HG03039 (cell line): ENCODE data around the gene LFNG.

ENCODE experiments used
- ATAC-seq: cut with Tn5 transposase; IDR thresholded peaks from one replicate; pipeline ENCODE4 v1.9.1; 2021; ENCODE audit warnings: mild to moderate bottlenecking, moderate library complexity; ENCODE audit not compliant: unreplicated experiment

Gene LFNG

DNA sequence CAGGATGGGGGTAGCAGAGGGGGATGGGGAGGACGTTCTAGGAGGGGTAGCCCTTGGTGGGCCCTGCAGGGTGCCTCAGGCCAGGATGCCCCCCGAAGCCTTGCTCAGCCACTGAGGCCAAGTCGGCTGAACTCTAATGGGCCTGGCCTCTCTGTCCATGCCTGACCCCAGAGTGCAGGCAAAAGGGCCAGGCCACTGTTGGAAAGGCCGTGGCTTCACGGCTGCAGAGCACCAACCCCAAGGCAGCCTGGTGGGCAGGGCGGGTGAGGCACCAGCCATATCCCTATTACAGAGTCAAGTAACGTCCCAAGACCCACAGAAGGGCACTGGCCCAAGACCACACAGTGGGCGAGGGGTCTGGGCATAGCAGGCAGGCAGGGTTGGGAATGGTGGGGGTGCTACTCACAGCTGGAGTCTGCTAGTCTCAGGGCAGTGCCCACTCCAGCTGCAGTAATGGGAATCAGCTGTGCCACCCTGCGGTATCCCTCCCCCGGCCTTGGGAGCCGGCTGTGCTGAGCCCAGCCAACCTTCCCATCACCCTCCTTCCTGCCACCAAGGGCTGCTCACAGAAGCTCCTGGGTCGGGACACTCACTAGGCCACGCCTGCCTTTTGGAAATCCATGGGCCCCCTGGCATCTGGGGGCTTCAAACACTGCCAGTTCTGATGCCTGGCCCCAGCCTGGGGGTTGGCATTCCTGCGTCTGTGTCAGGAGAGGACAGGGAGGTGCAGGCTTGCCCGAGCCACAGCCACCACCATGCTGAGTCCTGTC lies 4.0 kb upstream of the LFNG start:
- ATAC-seq, result no peak

DNA sequence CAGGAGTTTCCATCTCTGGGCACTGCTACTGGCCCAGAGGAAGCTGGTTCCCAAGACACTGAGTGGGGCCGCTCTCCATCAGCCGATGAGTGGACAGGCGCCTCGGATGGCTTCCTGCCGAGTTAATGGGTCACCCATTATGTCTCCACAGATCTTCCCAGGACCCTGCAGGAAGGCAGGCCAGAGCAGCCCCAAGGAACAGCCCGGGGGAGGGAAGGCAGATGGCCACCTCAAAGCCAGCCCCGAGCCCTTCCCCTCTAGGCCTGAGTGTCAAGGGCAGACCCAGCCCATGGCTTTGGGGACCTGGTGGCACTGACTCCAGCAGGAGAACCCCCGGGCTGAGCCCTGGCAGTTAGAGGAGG lies 3.4 kb upstream of the LFNG start:
- no peak for ATAC-seq

DNA sequence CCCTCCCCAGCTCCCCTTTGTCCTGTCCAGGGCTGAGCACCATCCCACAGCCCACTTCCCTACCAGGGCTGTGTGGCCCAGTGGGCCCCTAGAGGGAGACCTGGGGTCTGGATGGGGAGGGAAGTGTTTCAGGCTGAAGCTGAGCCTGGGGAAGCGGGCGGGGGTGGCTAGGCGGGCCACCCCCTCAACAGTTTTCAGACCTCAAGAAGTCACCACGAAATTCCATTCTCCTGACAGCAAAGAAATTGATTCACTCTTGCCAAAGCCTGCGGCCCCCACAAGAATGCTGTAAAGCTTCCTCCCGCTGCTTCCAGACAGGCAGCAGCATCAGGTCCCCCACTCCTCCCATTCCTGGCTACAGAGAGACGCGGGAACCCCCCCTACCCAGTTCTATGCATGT lies 2.5 kb upstream of the LFNG start:
- ATAC-seq, result no peak

DNA sequence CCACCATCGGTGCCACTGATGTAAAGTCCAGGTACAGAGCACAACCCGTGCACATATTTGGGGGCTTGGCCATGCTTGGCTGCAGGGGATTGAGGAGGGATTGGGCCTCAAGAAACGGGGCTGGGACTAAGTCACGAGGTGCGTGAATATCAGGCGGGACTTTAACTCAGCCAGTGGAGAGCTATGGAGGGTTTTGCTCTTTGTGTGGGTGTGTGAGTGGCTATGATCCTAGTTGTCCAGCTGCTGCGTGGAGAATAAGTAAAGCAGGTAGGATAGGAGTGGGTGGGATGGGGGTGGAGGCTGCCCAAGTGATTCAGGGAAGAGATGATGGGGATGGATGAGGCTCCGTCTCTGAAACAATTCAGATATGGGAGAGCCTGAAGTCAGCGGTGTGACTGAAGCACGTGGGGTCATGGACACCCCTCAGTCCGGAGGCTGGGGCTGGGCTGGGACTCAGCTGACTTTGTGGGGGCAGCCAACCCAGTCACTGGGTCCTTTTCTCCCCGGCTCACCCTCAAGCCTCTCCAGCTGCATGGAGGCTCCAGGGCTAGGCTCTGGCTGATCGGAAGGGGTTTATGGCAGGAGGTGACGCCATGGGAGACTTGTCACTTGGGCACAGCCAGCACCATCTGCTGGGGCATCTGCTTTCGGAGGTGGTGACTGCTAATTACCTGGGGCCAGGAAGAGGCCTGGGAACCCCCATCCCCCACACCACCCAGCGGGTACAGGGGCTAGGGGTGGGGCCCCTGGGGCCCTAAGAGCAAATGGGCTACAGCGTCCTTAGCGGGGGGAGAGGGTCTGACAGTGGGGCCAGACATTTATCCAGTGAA lies 1.7 kb upstream of the LFNG start:
- no peak for ATAC-seq

DNA sequence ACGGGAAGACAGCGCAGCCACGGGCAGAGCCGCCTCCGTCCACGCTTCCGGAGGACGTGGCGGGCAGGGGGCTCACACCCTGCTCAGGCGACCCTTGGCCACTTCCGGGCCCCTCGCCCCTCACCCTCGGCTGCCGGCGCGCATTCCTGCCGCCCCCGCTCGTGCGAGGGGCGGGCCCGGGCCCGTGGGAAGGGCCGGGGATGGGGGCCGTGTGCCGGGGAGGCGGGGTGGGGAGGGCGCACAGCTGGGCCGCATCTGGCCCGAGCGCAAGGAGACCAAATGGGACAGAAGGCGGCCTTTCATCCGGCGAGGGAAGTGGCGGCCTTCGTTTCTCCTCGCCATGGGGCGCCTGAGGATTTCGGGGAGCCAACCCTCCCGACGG lies 846 bp upstream of the LFNG start:
- no peak for ATAC-seq

DNA sequence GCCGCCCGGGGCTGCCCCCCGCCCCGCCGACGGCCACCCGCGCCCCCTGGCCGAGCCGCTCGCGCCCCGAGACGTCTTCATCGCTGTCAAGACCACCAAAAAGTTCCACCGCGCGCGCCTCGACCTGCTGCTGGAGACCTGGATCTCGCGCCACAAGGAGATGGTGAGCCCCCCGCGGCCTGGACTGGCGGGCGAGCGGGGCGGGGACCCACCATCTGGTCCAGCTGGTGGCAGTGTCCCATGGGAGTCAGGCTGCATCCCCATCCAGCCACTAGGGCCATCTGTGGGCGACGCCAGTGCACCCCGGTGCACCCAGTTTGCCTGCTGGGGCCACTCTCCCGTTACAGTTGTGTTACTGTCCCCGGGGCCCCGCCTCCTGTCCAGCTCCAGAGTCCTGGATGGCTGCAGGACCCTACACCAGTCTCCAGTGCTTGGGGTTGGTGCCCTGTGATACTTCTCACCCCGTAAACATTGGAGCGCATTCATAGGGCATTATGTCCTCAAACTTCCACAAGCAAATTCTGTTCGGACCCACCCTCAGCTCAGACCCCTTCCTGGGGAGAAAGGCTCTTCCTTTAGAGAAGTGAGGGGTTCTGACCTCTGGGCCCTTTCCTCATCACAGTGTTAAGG lies 672 bp downstream of the LFNG start:
- ATAC-seq, result no peak

DNA sequence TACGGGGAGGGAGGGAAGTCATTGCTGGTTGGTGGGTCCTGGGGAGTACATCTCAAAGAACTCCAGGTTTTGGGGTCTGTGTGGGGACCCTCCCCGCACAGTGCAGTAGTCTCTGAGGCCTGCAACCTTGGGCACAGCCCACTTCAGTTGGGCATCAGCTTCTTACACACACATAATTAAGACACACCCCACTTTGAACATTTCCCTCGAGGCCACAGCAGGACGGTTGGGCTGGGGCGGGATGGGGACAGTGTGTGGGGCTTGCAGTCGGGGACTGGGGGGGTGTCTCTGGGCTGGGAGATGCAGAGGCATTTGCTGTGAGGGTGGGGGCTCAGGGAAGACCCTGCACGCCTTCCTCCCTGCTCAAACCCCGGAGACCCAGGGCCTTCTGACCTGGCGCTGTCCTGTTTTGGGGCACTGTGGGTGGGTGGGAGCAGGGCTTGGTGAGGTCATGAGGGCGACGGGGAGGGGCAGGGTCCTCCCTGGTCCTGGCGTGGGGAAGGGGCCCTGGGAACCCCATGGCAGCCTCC lies 1.3 kb downstream of the LFNG start:
- no peak for ATAC-seq

DNA sequence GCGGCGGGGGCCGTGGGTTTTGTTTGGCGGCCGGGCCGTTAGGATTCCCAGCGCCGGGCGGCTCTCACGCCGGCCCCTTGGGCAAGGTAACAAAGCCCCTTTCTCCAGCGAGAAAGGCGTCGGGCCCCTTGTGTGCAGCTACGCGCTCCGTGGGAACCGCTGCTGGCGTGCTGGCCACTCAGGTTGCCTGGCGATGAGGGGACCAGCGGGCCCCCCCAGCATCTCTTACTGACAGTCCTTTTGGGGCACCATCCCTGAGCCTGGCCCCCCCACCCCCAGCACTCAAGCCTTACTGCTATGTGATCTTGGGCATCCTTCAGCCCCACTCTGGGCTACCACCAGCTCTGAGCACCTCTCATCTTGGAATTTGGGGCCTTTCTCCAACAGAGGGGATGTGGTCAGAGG lies 1.8 kb downstream of the LFNG start:
- no peak for ATAC-seq

DNA sequence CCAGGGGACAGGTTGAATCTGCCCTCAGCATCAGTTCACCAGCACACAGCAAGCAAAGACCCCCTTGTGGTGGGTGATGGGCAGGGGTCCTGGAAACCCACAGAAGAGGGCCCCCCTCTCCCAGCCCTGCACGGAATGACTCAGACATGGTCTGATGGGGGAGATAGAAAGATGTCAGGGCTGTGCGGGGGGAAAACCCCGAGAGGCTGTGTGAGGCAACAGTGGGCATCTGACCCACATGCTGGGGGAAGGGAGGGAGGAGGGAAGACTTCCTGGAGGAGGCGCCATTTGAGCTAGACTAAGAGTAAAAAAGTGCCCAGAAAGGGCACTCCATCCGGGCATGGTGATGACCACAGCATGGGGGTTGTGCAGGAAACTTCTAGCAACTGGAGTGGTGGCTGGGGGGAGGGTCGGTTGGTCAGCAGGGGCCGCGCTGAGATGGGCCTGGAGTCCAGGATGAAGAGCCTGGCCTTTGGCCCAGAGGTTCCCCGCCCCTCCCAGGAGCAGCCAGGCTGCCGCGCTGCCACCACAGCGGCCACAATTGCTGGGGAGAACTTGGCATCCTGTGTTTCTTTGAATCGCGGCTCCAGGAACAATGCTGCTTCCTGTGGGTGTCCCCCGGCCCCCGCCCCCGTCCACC lies 2.5 kb downstream of the LFNG start:
- ATAC-seq, result no peak

DNA sequence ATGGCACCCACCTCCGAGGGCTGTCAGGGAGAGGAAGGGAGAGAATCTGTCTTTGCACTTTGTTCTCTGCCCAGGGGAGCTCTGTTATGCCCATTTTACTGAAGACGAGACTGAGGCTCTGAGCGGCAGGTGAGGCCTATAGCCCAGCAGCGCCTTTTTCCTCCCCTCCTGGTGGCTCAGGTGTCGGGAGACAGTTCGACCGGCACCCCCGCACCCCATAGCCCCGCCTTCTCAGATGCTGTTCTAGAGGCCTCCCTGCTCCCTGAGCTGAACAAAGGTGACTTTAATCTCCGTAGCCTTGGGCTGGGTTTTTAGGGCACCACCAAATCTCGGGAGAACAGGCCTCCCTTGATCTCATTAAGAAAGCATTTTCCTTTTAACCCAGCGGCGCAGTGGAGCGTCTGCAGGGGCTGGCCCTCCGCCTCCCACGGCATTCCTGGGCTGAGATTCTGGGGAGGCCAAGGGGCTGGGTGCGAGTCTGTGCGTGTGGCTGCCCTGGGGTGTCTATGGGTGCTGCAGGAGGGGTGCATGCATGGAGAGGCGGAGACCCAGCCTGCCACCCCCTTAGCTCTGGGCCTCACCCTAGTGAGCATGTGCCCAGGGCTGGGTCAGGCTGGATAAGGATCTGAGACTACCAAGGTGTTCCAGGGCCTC lies 3.3 kb downstream of the LFNG start:
- no peak for ATAC-seq

DNA sequence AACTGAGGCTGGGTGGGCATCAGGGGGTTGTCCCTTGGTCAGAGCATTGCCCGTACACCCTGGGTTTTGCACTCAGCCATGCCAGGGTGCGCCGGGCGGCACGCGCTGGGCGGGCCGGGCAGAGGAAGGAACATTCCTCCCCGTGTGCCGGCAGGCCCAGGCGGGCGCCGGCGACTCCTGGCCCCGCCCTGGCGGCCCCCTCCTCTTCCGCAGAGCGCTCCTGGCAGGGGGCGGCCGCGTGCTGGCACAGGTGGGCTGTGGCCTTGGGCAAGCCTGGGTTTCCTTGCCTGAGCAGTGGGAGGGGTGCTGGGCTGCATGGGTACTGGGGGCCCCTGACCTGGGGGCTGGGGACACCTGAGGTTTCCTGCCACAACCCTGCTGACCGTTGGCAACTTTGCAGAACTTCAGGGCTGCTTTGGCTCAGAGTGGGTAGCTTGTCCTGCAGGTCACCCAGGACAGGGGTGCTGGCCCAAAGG lies 3.9 kb downstream of the LFNG start:
- ATAC-seq, result no peak

DNA sequence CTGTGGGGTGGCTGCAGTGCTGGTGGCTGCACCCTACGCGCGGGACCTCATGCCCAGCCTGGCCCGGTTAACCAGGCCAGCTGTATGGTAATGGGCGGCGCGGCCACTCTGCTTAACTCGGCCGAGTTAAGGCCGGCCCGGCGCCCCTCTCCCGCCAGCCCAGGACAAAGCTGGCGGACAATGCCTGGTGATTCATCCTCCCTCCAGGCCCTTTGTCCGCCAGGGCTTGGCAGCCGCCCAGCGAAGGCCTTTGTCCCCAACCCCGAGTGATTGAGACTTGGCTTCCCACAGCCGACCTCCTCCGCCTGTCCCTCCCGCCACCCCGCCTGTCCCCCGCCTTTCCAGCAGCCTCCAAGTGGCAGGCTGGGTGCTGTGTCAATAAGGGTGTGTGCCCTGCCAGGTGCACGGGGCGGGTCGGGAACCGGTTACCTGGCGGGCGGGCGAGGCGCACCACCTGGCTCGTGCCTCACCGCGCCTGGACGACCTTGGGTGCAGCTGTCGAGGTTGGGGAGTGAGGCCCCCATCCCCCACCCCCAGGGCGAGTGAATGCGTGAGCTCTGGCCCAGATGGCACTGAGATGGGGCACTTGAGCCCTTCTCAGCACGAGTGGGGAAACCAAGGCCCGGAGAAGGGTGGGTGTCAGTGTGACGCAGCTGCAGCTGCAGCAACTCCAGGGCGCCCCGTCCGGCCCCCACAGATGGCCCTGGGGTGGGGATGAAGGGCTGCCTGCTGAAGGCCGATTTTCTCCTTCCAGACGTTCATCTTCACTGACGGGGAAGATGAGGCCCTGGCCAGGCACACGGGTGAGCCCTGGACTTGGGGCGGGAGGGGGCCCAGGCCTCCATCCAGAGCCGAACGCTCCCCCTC lies 4.6 kb downstream of the LFNG start:
- ATAC-seq, result no peak

DNA sequence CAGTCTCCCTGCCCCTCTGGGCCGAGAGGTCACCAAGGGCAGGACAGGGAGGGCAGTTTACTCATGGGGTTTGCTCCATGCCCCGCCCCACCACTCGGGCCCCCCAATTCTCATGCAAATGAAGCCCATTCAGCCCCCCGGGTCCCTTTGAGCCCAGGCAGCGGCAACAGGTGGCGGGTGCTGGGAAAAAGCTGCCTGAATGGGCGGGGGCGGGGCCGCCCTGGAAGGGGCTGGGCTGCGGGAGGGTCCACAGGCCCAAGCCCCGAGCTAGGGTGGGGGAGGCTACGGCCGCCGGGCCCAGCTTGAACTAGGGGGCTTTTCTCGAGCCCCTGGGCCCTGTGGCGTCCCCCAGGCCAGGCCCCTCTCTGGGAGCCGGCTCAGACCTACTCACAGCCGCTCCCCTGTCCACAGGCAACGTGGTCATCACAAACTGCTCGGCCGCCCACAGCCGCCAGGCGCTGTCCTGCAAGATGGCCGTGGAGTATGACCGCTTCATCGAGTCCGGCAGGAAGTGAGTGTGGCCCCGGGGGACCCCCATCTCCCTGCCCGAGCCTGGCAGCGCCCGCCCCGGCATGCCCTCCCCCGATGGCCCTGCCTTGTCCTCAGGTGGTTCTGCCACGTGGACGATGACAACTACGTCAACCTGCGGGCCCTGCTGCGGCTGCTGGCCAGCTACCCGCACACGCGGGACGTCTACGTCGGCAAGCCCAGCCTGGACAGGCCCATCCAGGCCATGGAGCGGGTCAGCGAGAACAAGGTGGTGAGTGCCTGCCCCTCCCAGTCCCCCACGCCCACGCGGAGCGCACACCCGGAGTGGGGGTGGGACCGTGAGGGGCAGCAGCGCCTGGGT lies 5.5 kb downstream of the LFNG start:
- no peak for ATAC-seq

DNA sequence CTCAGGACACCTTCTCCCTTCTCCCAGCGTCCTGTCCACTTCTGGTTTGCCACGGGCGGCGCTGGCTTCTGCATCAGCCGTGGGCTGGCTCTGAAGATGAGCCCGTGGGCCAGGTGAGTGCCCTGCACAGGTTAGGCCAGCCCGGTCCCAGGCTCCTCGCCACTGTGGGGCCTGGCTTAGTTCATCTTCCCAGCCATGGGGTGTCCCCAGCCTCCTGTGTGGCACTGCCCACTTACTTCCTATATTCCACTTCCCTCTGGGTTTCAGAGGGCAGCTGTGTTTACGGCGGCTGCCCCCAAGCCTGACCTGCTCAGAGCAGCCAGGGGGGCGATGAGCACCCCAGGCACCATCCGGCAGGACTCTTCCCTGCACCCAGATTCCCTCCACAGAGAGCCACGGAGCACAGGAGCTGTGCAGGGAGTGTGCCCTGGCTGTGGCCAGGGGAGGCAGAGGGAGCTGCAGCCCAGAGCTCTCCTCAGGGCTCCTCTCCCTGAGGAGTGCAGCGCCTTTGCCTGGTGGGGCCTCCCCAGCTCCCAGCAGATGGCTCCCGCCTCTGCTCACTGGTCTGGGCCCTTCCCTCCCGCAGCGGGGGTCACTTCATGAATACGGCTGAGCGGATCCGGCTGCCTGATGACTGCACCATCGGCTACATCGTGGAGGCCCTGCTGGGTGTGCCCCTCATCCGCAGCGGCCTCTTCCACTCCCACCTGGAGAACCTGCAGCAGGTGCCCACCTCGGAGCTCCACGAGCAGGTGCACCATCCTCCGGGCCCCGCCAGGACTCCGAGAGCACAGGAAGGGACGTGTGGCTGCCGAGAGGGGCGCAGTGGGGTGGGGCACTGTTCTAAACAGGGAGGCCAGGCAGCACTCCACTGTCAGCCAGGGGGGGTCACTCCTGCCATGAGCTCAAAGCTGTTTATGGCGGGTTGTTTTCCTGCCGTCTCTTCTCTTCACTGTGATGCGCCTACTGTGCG lies 6.4 kb downstream of the LFNG start:
- no peak for ATAC-seq

DNA sequence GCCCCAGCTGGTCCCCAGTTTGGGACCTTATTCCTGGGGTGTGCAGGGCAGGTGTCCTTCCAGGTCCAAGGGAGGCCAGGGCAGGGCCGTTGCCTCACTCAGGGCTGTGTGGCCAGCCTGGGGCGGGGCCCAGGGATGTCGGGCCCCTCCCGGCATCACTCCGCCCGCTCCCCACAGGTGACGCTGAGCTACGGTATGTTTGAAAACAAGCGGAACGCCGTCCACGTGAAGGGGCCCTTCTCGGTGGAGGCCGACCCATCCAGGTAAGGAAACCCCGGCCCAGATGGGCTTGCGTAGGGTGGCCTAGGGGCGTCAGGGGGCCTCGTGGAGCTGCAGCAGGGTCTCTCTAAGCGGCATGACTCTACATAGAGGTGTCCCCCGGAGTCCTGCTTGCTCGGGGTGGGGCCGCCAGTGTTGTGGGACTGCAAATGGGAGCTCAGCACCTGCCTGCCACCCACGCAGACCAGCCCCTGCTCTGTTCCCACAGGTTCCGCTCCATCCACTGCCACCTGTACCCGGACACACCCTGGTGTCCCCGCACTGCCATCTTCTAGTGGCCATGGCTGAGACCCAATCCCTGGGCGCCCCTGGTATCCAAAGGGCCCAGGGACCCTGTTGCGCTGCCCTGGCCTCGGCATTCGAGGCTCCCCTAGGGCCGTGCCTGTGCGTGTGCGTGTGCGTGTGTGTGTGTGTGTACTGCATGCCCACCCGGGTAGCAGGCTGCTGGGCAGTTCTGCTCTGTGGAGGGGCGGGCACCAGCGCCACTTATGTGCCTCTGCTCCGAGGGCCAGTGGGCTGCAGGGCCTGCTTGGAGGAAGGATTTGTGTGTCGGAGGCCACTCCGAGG lies 7.3 kb downstream of the LFNG start:
- no peak for ATAC-seq
